H54 (cell line): ENCODE measurements around the gene CAST.
"Not testable (repeated sequence)": the region's sequence is repeated elsewhere in the genome, so short reads cannot be mapped to it uniquely, and the experiment has no call there.

ENCODE experiments used
- DNase-seq: peaks from one replicate; pipeline ENCODE4 v3.0.0; 2011; ENCODE audit warnings: low spot score, mixed read lengths; ENCODE audit not compliant: insufficient read length
- FAIRE-seq: peaks from 3 replicates; lab custom pipeline; 2011; peaks lifted over from hg19 to GRCh38; lab: Jason Lieb, UNC
- POLR2A ChIP-seq: IDR thresholded peaks from 2 replicates; pipeline ENCODE4 v1.6.1; 2011; ENCODE audit warnings: low read depth, mild to moderate bottlenecking, low read length

The CAST gene

DNA sequence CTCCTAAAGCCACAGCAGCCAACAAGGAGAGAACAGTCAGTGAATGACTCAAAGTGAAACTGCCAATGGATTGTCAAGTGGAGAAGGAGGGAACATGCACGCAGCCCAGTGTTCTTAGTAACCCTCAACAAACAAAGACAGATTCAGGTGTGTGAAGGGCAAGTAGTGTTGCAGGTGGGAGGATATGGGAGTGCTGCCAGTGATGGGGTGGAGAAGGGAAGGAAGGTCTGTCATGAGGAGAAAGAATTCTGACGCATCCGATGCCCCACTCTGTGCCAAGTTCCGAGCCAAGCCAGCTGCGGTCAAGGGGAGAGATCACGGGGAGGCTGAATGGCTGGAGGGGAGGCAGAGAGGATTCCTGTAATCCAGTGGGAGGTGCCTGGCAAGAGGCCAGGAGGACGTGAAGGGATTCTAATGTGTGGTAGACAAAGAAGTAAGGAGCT lies 56.5 kb downstream of the CAST start:
- FAIRE-seq = no peak
- TF ChIP-seq POLR2A = no peak
- DNase-seq = no peak

DNA sequence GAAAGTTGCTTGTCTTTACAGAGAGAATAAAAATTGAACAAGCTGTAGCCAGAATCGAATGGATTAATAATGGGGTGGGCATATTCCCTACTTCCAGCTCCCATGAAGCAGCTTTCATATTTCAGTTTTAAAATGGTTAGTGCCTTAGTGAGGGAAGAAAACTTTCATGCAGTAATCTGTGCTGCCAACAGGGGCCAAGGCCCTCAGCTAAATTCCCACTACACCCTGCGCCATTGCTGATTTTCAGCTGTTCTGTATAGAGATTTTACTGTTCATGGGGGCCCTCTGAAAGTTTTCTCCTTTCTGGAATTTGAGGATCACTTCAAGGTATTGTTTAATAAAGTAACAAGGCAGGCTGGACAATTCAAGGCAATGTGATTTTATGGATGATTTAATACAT lies 58.2 kb downstream of the CAST start:
- FAIRE-seq = no peak
- no peak for TF ChIP-seq POLR2A
- DNase-seq = no peak

DNA sequence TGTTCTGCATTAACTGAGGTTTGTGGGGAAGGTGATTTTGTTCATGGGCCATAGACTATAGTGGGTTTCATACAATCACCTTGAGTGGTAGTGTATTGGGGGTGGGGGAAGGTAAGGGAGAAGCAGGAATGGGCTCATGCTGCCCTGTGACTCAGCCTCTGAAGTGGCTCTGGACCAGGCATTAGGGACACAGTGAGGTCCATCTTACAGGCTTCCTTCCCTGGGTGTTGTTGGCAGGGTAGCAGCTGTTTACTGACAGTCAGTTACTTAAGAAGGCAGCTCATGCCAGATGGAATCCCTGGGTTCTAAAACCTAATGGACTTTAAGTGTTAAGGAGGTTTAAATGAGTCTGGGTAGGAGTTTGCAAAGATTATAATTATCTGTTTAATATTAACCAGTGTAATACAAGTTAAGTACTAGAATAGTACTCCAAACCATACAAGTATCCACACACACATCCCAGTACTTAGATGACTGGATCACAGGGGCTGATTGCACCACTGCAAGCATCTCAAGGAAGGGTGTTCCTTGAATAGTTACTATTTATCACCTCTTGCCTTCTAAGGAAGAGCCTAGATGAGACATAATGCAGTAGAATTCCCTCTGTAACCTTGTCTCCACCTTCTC lies 59.3 kb downstream of the CAST start:
- DNase-seq = no peak
- FAIRE-seq = no peak
- no peak for TF ChIP-seq POLR2A

DNA sequence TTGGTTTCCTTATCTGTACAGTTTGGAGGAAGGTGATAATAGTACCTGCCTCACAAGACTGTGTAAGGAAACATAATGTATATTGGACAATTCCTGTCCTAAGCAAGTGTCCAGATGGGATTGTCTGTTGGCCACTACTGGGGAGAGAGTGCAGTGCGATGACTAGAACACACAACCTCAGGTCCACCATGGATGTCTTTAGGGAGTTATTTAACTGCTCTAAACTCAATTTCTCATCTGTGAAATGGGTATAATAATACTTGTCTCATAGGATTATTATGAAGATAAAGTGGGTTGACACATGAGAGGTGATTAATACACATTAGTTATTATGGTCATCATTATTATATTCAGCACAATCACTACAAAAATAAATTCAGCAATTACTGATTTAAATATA lies 63.1 kb downstream of the CAST start:
- FAIRE-seq (no peak), DNase-seq (no peak)
- TF ChIP-seq POLR2A = no peak

DNA sequence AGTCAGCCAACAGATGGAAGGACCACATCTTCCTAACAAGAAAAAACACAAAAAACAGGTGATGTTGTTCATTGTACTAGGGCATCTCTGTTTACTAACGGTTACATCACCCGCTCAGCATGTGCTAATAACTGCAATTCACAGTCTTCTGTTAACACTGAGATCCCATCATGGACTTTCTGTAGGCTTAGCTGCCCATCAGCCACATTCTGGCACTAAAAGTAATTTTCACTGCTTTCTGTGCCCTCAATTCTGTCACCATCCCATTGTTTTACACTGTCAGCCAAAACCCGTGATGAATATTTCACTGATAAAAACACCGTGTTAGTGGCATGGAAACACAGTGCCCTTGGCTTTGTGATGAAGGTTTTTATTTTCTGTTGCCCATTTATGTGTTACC lies 64.6 kb downstream of the CAST start:
- FAIRE-seq (peak; percentile 41), DNase-seq (no peak)
- no peak for TF ChIP-seq POLR2A

DNA sequence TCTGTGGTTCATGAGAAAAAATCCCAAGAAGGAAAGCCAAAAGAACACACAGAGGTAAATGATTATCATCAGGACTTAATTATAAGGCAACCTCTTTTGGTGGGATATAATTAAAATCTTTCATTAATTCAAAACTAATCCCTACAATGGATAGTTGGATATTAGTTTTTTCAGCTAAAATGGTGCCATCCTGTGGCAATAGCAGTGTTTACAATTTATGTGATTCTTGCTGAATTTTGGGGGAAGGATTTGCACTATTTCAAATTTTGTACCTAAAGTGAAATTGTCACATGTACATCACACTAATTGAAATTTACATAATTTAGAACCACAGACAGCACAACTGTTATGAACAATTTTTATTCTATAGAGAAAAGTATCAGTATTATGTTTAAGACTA lies 67.0 kb downstream of the CAST start:
- FAIRE-seq (peak; percentile 67), DNase-seq (no peak)
- TF ChIP-seq POLR2A = no peak

DNA sequence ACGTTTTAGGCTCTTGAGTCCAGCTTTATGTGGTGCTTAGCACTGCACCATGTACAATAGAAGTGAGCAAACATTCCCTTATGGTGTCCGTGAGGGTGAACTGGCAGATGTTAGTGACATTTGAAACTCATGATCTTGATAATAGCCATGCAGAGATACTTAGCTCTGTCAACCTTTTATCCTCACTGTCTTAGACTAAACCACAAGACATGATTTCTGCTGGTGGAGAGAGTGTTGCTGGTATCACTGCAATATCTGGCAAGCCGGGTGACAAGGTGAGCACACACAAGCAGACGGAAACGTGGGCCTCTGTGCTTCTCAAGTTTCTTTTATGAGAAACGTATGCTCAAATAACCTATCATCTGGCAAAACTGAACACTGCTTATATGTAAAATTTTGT lies 68.4 kb downstream of the CAST start:
- TF ChIP-seq POLR2A = no peak
- FAIRE-seq = no peak
- DNase-seq = no peak

DNA sequence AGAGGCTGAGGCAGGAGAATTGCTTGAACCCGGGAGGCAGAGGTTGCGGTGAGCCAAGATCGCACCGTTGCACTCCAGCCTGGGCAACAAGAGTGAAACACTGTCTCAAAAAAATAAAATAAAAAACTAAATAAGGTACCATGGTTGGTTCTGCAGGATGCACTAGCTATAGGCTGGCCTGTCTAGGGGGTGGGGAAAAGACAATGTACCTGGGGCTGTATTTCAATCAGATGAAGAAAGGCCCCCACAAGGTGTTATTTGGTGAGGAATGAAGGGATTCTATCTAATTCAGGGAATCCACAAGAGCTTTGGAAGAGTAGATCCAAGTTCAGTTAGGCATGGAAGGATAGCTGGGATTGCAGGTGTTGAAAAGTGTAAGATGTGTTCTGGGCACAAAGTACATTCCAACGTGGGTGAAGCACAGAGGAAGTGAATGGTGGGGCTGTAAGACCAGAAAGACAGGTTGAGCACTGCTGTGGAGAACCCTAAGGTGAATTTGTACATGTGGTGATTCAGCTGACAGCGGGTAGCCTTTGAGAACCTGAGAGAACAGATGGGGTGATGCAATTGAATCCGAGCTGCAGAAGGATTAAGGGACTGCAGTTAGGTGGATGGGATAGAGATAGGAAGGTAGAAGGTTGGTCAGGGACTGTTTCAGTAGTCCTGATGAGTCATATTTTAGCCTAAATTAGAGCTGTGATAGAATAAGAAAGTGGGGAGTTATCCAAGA lies 71.8 kb downstream of the CAST start:
- TF ChIP-seq POLR2A = no peak
- no peak for FAIRE-seq
- DNase-seq = no peak

DNA sequence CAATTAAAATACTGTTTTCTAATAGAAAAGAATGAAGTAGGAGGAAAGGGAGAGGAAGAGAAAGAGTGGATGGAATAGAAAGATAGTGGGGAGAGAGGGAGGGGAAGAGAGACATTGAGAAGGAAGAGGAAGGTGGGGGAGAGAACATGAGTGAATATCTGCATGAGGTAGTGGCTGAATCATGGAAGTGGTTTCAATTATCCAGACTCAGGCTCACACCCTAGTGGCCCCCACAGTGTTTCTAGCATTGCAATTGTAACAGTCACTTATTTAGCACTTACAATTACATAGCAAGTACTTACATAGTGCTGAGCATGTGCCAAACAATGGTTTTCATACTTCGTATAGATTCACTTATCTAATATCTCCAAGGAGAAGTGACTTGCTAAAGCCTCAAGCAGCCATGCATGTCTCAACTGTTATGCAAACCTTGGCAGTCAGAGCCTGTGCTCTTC lies 72.7 kb downstream of the CAST start:
- FAIRE-seq = no peak
- no peak for TF ChIP-seq POLR2A
- no peak for DNase-seq

DNA sequence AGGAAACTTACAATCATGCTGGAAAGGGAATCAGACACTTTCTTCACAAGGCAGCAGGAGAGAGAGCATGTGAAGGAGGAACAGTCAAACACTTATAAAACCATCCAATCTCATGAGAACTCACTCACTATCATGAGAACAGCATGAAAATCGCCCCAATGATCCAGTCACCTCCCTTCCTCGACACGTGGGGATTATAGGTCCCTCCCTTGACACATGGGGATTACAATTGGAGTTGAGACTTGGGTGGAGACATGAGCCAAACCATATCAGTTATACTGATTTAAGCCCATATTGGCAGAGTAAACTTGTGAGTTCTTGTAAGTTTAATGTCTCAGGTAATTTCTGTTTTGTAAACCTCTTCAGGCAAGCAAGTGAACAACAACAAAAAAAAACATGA lies 74.8 kb downstream of the CAST start:
- no peak for TF ChIP-seq POLR2A
- FAIRE-seq (no peak), DNase-seq (no peak)

DNA sequence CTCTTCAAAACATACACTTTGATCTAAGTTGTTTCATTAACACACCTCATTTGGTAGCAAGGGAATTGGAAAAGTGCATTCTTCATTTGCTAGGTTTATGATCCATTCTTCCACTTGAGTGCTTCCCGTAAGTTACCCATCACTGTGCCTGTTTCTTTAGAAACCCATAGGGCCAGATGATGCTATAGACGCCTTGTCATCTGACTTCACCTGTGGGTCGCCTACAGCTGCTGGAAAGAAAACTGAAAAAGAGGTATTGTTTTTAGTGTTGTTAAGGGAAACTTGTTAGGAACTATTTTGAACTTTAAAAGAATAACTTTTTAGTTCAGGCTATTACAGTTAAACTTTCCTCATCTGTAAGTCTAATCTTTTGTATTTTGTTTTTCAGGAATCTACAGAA lies 78.9 kb downstream of the CAST start:
- no peak for FAIRE-seq

DNA sequence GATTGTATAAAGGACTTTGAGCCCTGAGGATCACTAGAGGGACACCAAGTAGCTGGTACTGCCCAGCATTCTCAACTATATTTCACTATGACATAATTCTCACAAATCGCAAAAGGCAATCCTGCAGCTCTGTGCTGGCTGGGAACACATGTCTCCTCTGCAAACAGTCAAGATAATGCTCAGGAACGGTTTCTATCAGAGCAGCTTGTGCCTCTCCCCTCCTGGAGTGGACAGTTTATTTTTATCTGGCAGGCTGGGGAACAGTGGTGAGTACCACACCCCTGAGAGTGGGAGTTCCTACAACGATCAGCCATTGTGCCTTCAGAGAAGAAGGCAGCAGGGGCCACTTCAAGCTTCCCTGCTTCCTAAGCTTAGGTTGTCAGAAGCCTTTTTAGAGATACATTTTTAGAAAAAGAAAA lies 79.7 kb downstream of the CAST start:
- DNase-seq (no peak), FAIRE-seq (no peak)
- no peak for TF ChIP-seq POLR2A

More for the DNA sequence above, 78.9 kb downstream of the CAST start:
- no peak for TF ChIP-seq POLR2A
- DNase-seq = no peak

DNA sequence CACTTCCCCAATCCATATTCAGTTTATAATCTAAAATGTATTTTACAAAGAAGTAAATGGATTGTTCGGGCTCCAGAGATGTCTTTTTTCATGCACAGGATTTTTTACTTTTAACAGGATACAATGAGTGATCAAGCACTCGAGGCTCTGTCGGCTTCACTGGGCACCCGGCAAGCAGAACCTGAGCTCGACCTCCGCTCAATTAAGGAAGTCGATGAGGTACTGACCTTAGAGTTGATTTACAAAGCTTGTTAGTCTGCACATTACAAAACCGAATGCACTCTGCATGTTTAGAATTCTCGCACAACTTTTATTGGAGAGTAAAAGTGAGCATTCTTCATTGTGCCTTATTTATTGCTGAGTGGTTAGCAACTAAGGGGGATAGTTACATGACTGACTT lies 80.4 kb downstream of the CAST start:
- TF ChIP-seq POLR2A = no peak
- no peak for FAIRE-seq
- DNase-seq = no peak

DNA sequence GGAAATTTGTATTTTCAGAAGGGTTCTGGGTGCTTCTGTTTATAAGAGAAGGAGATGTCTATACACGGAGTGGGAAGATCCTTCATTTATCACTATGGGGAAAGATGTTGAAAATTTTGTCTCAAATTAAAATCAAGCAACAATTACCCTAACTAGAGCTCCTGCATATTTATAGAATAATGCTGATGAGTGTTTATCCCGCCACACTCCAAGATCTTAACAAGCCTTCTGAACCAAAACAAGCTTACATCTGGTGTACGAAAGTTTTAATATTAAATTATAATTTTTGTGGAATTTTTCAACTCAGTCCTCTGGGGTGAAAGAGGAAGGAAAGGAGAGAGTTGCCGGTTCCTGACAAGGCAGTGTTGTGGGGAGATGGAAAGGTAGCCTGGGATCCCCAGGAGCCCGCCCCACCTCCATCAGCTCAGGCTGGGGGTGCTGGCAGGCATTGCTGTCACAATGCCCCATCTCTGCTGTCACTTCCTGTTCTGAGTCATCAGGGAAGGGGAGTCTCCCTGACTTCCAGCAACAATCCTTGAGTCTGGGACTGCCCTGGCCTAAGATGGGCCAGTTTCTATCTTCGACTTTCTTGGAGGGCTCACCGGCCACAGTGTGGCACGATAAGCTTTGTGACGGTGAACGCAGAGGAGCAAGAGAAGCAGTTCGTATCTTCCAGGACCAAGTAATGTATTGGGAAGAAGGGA lies 81.0 kb downstream of the CAST start:
- TF ChIP-seq POLR2A = no peak
- FAIRE-seq = peak; percentile 20
- peak; percentile 33 for DNase-seq

DNA sequence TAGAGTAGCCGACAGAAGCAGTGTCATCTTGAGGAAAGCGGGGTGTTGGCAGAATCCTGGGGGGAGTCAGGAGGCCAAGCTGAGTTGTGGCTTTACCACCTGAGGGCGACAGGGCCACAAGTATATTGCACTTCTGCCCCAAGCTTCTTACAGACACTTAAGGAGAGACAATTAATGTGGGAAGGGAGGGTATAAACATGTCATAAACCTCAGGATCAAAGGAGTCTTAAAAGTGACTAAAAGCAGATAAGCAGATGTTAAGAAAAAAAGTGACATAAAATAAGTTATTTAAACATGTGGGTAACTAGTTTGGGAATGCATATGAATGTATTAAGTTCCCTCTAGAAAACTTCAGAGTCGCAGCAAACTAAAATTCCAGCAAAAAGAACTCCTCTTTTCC lies 81.6 kb downstream of the CAST start:
- FAIRE-seq (no peak), DNase-seq (no peak)
- no peak for TF ChIP-seq POLR2A

DNA sequence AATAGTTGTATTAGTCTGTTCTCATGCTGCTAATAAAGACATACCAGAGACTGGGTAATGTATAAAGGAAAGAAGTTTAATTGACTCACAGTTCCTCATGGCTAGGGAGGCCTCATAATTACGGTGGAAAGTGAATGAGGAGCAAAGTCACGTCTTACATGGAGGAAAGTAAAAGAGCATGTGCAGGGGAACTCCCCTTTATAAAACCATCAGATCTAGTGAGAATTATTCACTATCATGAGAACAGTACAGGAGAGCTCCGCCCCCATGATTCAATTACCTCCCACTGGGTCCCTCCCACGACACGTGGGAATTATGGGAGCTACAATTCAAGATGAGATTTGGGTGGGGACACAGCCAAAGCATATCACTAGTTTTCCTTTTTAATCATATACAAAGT lies 82.0 kb downstream of the CAST start:
- not testable (repeated sequence) for FAIRE-seq, DNase-seq
